Glutamatergic neuron (in vitro differentiated cells): Measurements from ENCODE around the gene CLIP2. TPM values are rescaled to one million over a fixed set of nuclear protein-coding genes. Genes with fewer than 3 reads are reported as not detected.
"Not testable (repeated sequence)": the region's sequence is repeated elsewhere in the genome, so short reads cannot be mapped to it uniquely, and the experiment has no call there.

Experiments
- DNase-seq: peaks from one replicate; pipeline ENCODE4 v3.0.0; 2022
- H3K27ac Mint-ChIP-seq: one replicate; pipeline ENCODE4 v1.8.0; 2020; ENCODE audit warnings: mild to moderate bottlenecking, mixed read lengths, inconsistent platforms; ENCODE audit not compliant: unreplicated experiment
- H3K27me3 Mint-ChIP-seq: one replicate; pipeline ENCODE4 v1.8.0; 2020; ENCODE audit warnings: mild to moderate bottlenecking, moderate library complexity, mixed read lengths, inconsistent platforms; ENCODE audit not compliant: unreplicated experiment
- H3K36me3 Mint-ChIP-seq: one replicate; pipeline ENCODE4 v1.8.0; 2020; ENCODE audit warnings: mild to moderate bottlenecking, mixed read lengths, inconsistent platforms; ENCODE audit not compliant: unreplicated experiment
- H3K4me1 Mint-ChIP-seq: one replicate; pipeline ENCODE4 v1.8.0; 2020; ENCODE audit warnings: mild to moderate bottlenecking, low read depth, mixed read lengths, inconsistent platforms; ENCODE audit not compliant: unreplicated experiment
- H3K4me3 Mint-ChIP-seq: one replicate; pipeline ENCODE4 v1.8.0; 2020; ENCODE audit warnings: mild to moderate bottlenecking, mixed read lengths, inconsistent platforms; ENCODE audit not compliant: unreplicated experiment
- H3K9me3 Mint-ChIP-seq: one replicate; pipeline ENCODE4 v1.8.0; 2020; ENCODE audit warnings: mild to moderate bottlenecking, moderate library complexity, mixed read lengths, inconsistent platforms; ENCODE audit not compliant: unreplicated experiment
- CTCF ChIP-seq: fragments of 200-600 bp; sonication (generic); IDR thresholded peaks from one replicate; pipeline ENCODE4 v1.5.0; 2021; ENCODE audit not compliant: partially characterized antibody, unreplicated experiment
- total RNA-seq: library from RNA; stranded (reverse); fragmentation: NEBNext Ultra II Directional; extraction: Animal tissue kit (Norgen Biotek cat#: 25700); gene quantifications from one replicate; pipeline ENCODE4 v1.2.1, GENCODE V29; 2021; ENCODE audit not compliant: unreplicated experiment

The CLIP2 gene
- total RNA-seq, 1 donor from 2014 or later = 96.1 TPM

DNA sequence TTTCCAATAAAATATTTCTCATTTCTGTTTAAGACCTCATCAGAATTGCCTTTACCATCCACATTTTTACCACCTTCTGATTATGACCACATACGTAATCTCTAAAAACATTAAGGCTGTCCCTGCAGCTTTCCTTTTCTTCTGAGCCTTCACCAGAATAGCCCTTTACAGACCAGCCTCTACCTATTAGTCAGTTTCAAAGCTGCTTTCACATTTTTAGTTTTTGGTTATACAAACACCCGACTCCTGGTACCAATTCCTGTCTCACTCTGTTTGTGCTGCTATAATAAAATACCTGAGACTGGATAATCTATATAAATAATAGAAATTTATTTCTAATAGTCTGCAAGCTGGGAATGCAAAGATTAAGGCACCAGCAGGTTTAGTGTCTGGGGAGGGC is 149.1 kb downstream of the CLIP2 start:
- no peak for TF ChIP-seq CTCF
- DNase-seq = no peak
- Mint-ChIP-seq H3K4me3 (no peak overlapping the region), H3K27ac (no peak overlapping the region), H3K4me1 (peaks cover 2% of the 10 kb centered on the region), H3K9me3 (no peaks in the 10 kb centered on the region), H3K36me3 (peaks cover 5% of the 10 kb centered on the region), H3K27me3 (peaks cover 3% of the 10 kb centered on the region)

DNA sequence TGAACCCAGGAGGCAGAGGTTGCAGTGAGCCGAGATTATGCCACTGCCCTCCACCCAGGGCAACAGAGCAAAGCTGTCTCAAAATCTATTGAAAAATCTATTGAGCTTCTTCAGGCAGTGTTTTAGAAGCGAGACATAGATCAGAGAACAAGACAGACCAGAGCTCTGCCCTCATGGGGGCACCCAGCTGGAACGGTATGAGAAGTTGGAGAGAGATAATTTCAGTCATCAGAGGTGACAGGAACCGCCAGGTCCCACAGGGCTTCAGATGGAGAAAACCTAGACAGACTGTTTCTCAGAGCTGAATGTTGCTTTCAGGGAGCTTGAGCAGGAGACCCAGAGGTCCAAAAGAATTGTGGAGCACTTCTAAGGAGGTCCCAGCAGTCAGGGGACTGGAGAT is 150.3 kb downstream of the CLIP2 start:
- Mint-ChIP-seq H3K27ac (no peak overlapping the region), H3K27me3 (peaks cover 3% of the 10 kb centered on the region), H3K9me3 (no peaks in the 10 kb centered on the region), H3K4me1 (peaks cover 5% of the 10 kb centered on the region), H3K4me3 (no peak overlapping the region), H3K36me3 (peaks cover 5% of the 10 kb centered on the region)
- no peak for DNase-seq
- no peak for TF ChIP-seq CTCF

DNA sequence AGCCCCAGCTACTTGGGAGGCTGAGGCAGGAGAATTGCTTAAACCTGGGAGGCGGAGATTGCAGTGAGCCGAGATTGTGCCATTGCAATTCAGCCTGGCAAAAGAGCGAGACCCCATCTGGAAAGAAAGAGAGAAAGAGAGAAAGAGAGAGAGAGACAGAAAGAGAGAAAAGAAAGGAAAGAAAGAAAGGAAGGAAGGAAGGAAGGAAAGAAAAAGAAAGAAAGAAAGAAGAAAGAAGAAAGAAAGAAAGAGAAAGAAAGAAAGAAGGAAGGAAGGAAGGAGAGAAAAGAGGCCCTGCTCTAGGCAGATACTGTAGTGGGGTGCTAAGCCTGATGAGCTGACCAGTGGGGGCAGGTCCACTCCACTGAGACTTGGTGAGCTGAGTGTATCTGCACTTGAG is 150.9 kb downstream of the CLIP2 start:
- not testable (repeated sequence) for H3K4me1 Mint-ChIP-seq, H3K27ac Mint-ChIP-seq, H3K36me3 Mint-ChIP-seq, H3K4me3 Mint-ChIP-seq, H3K9me3 Mint-ChIP-seq, H3K27me3 Mint-ChIP-seq, DNase-seq

DNA sequence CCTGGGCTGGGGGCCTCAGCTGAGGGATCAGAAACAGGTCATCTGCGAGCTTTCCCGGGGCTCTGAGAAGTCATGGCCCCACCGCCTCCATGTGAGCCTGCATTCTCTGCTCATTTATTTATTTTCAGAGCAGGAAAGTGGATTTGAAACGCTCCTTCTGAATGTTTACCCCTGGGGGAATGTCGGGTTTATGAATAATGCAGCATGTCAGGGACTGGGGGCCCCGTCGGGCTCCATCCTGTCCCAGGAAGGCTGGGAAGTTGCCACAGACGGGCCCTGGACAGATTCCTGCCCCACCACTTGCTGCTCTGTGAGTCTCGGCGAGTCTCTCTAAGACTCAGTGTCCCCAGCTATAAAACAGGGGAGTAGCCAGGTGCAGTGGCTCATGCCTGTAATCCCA is 152.6 kb downstream of the CLIP2 start:
- peaks cover 5% of the 10 kb centered on the region for H3K36me3 Mint-ChIP-seq
- peaks cover 5% of the 10 kb centered on the region for H3K4me1 Mint-ChIP-seq
- H3K27me3 Mint-ChIP-seq = peaks cover 3% of the 10 kb centered on the region
- H3K9me3 Mint-ChIP-seq = peaks cover 3% of the 10 kb centered on the region
- no peak for TF ChIP-seq CTCF
- no peak overlapping the region for H3K4me3 Mint-ChIP-seq
- no peak for DNase-seq
- no peak overlapping the region for H3K27ac Mint-ChIP-seq

DNA sequence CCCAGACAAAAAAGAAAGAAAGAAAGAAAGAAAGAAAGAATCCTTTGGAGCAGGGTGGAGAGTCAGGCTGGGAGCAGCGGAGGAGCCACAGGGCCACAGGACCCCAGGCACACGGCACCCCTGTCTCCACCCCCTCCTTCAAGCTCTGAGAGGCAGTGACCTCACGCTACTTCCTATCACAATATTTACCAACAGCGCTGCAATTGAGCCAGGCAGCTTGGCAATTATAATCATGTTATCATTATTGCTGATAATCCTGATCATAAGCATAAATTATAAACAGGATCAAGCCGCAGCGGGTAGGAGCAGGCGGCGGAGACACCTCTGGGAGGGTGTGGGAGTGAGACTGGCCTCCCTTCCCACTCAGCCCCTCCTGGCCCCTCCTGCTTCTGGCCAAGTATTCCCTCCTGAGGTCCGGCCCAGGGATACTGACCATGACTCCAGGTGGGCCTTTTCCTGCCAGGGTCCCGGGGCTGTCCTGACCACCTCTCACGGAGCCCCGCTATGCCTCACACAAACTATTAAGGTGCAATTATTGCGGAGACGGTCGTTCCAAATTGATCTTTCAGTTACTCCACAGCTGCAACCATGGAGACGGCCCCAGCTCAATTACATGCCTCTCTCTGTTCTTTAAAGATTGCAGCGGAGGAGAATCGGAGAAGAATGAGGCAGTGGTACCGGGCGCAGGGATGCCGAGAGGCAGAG is 154.5 kb downstream of the CLIP2 start:
- no peak overlapping the region for H3K4me3 Mint-ChIP-seq
- no peak for TF ChIP-seq CTCF
- peaks cover 3% of the 10 kb centered on the region for H3K27me3 Mint-ChIP-seq
- no peaks in the 10 kb centered on the region for H3K36me3 Mint-ChIP-seq
- H3K4me1 Mint-ChIP-seq = peaks cover 5% of the 10 kb centered on the region
- peak; percentile 31 for DNase-seq
- peaks cover 3% of the 10 kb centered on the region for H3K9me3 Mint-ChIP-seq
- H3K27ac Mint-ChIP-seq = peak overlapping the region; percentile 72

GRCh38 chr7:74449144-74449543 is 159.9 kb downstream of the CLIP2 start:
- Mint-ChIP-seq H3K27me3 (peaks cover 3% of the 10 kb centered on the region), H3K4me1 (peaks cover 2% of the 10 kb centered on the region), H3K27ac (no peak overlapping the region), H3K4me3 (no peak overlapping the region), H3K9me3 (peaks cover 10% of the 10 kb centered on the region), H3K36me3 (no peaks in the 10 kb centered on the region)
- TF ChIP-seq CTCF = no peak
- DNase-seq = no peak
